NCI-H2196 (cell line): Measurements from ENCODE around the gene IFNB1.

Source experiments
- DNase-seq: peaks from one replicate; lab custom pipeline; 2025; ENCODE audit not compliant: unreplicated experiment; lab: John Stamatoyannopoulos, UW

The IFNB1 gene

DNA sequence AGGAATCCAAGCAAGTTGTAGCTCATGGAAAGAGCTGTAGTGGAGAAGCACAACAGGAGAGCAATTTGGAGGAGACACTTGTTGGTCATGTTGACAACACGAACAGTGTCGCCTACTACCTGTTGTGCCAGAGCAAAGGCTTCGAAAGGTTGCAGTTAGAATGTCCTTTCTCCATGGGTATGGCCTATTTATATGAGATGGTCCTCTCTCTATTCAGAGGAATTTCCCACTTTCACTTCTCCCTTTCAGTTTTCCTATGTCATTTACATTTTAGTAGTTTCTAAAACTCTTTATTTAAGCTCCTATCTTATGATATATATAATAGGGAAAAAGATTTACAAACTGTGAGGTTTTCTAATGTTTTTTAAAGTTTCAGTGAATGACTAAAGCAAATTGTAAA lies at the start of gene IFNB1:
Gene IFNB1 (minus strand): TSS at position 162 of the 400 bp plus-strand sequence. CDS start 73 bp downstream, at position 89.
- no peak for DNase-seq

DNA sequence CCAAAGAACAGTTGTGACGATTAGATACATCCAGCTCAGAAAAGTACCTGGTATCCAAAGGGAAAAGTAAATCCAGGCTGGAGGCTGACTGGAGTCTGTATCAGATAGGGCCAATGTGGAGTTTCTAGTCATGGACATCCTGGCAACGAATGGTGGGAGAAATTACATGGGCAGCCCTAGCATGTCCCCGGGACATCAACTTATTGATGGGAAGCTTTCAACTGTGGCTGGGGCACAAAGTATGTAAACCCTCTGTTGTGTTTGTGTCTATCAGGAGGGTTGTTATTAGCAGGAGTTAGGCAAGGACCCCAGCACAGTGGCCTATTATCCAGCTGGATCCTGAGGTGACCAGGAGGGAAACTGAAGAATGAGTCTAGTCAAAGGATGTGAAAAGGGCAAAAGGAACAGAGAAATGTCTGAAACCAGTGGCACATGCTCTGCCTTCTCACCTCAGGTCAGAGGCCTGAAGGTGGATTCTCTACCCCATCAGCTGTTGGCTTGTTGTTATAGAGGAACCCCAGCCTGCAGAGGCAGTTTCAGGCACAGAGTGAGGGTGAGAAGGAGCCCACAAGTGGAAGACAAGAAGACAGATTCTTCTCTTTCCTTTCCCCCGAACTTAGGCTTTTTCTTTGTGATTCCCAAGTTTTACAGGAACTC lies 44.0 kb upstream of the IFNB1 start:
- DNase-seq = no peak

- no peak for DNase-seq
Measured at GRCh38 chr9:21121079-21121478, 43.3 kb upstream of the IFNB1 start.

GRCh38 chr9:21119093-21119770 lies 41.5 kb upstream of the IFNB1 start:
- no peak for DNase-seq

- no peak for DNase-seq
Measured at GRCh38 chr9:21114311-21114710, 36.6 kb upstream of the IFNB1 start.

- DNase-seq = peak; percentile 68
Measured at GRCh38 chr9:21110708-21111576, 33.2 kb upstream of the IFNB1 start.

DNA sequence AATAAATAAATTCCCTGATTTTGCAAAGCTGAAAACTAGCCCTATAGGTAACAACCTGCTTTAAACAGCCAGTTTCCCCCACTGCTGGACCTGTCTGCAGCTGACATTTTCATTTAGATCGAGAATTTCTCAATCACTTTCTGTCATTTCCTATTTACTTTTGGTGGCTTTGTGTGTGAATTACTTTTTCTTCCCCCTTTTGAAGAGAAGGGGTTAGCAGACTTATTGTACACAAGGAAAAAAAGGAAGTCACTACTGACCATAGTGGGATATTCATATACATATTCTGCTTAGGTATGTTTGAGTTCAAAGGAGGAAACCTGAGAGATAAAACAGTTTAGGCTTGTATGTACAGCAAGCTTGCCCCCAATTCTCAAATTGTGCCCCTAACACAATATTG lies 27.0 kb upstream of the IFNB1 start:
- DNase-seq = no peak

DNA sequence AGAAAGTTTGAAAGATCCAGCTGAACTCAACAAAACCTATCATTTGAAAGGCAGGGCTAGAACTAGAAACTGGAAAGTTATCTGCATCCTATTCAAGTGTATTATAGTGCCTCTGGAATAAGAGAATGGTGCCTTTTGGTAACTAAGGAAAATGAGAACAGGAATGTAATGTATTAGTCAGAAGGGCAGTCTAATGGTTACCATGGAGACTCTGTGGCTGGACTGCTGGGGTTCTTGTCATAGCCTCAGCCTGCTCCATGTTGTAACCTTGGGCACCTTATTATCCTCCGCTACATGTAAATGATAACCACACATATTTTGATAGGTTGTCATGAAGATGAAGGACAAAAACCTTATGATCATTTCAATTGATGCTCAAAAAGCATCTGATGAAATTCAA lies 24.6 kb upstream of the IFNB1 start:
- DNase-seq = no peak

- no peak for DNase-seq
Measured at GRCh38 chr9:21097817-21098216, 20.1 kb upstream of the IFNB1 start.

GRCh38 chr9:21096901-21097255 lies 19.1 kb upstream of the IFNB1 start:
- DNase-seq = no peak

DNA sequence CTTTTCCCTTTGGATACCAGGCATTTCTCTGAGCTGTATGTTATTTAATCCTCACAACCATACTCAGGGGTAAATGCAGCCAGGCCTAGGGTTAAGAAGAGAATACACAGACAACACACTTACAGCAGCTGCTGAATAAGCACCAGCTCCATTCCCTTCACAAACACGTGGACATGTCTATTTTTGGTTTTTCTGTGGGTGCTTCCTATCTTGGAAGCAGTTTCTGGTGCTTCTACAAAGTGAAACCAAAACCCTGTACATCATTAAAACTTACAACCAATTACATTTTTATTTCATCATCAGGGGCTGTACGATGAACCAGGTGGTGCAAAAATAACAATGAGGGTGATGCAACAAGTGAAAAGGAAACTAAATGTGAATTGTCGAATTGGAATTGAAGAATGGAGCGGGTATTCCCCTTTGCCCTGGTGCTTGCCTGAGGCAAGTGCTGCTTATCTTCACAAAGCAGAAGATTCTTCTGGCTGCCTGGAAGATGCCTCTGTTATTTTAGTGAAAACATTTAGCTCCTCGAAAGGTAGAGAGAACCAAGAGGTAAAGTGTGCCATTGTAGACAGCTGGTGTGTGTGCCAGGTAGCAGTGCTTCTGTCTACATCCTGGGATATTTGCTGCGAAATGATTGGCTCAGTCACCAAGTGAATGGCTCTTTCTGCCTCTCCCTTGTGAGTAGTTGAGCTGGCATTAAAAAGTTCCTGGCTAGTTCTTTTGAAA lies 18.6 kb upstream of the IFNB1 start:
- DNase-seq = peak; percentile 27

GRCh38 chr9:21095561-21095960 lies 17.8 kb upstream of the IFNB1 start:
- DNase-seq = no peak

- no peak for DNase-seq
Measured at GRCh38 chr9:21086538-21086937, 8.8 kb upstream of the IFNB1 start.

- no peak for DNase-seq
Measured at GRCh38 chr9:21085005-21085404, 7.3 kb upstream of the IFNB1 start.

DNA sequence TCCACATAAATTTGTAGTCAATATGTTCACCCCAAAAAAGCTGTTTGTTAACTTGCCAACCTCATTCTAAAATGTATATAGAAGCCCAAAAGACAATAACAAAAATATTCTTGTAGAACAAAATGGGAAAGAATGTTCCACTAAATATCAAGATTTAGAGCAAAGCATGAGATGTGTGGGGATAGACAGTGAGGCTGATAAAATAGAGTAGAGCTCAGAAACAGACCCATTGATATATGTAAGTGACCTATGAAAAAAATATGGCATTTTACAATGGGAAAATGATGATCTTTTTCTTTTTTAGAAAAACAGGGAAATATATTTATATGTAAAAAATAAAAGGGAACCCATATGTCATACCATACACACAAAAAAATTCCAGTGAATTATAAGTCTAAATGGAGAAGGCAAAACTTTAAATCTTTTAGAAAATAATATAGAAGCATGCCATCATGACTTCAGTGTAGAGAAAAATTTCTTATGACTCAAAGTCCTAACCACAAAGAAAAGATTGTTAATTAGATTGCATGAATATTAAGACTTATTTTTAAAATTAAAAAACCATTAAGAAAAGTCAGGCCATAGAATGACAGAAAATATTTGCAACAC lies 6.6 kb upstream of the IFNB1 start:
- no peak for DNase-seq

GRCh38 chr9:21082671-21083070 lies 4.9 kb upstream of the IFNB1 start:
- DNase-seq = no peak

DNA sequence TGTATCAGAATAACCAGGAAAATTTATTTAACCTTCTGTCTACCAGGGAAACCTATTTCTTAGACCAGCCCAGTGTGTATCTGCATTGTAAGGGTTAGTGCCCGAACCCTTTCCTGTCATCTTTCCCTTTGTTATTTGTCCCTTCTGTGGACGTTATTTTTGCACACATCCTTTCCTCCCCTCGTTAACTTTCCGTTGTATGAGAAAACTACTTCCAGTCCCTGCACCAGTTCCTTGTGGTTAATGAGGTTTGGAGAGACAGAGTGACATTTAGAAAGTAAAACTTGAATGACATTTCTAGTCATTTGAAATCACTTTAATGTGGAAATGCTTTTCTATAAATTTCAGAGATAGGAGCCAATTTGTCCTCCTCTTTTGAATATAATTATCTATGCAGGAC lies 4.3 kb upstream of the IFNB1 start:
- no peak for DNase-seq

- DNase-seq = no peak
Measured at GRCh38 chr9:21081451-21081850, 3.7 kb upstream of the IFNB1 start.

GRCh38 chr9:21080793-21081192 lies 3.1 kb upstream of the IFNB1 start:
- DNase-seq = no peak

- no peak for DNase-seq
Measured at GRCh38 chr9:21078702-21079101, 960 bp upstream of the IFNB1 start.

- no peak for DNase-seq
Measured at GRCh38 chr9:21075484-21075883, 2.3 kb downstream of the IFNB1 start.
